LNCaP clone FGC (cell line): ENCODE data around the gene CIART.
"Not testable (repeated sequence)": the region's sequence is repeated elsewhere in the genome, so short reads cannot be mapped to it uniquely, and the experiment has no call there.

Source experiments
- DNase-seq: peaks from one replicate; pipeline ENCODE4 v3.0.0-alpha.2; 2011; ENCODE audit warnings: low read depth
- H3K4me3 ChIP-seq: 2 replicates; pipeline ENCODE4 v1.5.1; 2011; ENCODE audit warnings: mild to moderate bottlenecking, low read depth, low read length, control low read depth
- TF ChIP-seq, protein P1 (sequence below): IDR thresholded peaks from 2 replicates; pipeline ENCODE4 v1.5.1; 2012; ENCODE audit warnings: mild to moderate bottlenecking; ENCODE audit not compliant: control insufficient read depth, insufficient read depth; ENCODE audit errors: extremely low read depth

The CIART gene

DNA sequence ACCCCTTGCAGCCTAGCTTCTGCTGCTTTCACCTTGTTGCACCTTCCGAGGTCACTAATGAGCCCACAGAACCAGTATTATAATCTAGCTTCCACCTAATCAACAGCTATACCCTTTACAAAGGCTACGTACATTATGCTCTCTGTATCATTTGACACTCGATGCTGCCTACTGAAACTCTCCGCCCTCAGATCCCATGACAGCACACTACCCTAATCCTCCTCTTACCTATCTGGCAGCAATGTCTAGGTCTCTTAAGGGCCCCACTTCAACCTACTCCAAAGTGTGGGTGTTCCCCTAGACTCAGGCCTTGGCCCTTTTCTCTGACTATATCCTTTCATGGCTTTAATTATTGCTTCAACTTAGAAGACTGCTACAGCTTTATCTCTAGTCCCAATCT lies 6.5 kb downstream of the CIART start:
- TF ChIP-seq, protein P1, sequence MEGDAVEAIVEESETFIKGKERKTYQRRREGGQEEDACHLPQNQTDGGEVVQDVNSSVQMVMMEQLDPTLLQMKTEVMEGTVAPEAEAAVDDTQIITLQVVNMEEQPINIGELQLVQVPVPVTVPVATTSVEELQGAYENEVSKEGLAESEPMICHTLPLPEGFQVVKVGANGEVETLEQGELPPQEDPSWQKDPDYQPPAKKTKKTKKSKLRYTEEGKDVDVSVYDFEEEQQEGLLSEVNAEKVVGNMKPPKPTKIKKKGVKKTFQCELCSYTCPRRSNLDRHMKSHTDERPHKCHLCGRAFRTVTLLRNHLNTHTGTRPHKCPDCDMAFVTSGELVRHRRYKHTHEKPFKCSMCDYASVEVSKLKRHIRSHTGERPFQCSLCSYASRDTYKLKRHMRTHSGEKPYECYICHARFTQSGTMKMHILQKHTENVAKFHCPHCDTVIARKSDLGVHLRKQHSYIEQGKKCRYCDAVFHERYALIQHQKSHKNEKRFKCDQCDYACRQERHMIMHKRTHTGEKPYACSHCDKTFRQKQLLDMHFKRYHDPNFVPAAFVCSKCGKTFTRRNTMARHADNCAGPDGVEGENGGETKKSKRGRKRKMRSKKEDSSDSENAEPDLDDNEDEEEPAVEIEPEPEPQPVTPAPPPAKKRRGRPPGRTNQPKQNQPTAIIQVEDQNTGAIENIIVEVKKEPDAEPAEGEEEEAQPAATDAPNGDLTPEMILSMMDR: no peak

DNA sequence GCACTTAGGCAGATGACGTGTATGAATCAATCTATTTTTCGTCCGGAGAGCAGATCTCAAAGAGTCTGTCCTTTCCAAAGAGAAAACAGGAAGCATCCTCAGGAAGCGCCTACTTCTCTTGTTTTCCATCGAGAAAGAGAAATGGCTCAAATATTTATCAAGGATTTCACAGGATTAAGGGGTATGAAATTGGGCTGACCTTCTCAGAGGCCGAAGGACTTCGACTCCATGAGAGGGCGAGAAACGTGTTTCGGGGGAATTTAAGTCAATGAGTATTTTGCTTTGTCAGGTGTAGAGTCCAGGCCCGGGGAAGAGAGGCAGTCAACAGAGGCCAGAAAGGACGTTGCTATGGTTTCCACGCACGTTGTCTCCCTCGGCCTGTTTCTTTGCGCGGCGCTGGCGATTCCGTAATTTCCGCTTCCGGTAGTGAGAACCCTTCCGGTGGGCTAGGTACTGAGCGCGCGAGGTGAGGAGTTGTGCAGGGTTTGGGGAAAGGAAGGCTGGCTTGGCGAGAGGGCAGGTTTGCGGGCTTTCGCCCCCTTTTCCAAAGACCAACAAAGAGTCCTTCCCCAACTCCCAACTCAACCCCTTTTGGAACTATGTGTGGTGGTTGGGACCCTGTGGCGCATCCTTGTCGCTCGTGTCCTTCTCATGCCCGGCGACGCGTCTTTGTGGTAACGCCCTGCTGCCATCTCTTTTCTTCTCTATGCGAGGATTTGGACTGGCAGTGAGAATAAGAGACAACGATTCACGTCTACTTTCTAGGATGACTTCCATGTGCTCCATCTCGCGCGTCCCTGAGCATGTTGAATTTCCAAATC lies 11.3 kb downstream of the CIART start, which contains the start of gene MRPS21:
Gene MRPS21, plus strand, starts transcription at position 429 of the 821 bp plus-strand sequence. CDS start 506 bp downstream, outside the sequence.
- TF ChIP-seq, protein P1: no peak
- peak within 1 kb of the TSS; percentile 76 for H3K4me3 ChIP-seq
- peak; percentile 76 for DNase-seq

More for the DNA sequence above, 6.5 kb downstream of the CIART start:
- no peak for DNase-seq
- no peak overlapping the region for H3K4me3 ChIP-seq

DNA sequence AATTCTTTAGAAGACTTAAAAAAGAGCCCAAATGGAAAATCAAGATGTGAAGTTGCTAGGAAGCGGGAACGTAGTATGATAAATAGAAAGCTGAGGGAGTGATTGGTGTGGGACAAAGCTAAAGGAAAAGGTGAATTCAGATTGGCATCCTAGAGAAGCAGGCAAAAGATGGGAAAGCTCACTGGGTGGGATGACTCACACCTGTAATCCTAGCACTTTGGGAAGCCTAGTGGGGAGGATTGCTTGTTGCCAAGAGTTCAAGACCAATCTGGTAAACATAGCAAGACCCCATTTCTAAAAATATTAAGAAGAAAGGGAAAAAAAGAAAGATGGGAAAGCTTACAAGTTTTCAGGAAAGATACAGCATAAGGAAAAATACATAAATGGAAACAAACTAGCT lies 13.1 kb downstream of the CIART start:
- H3K4me3 ChIP-seq: no peak overlapping the region
- TF ChIP-seq, protein P1: no peak
- DNase-seq: no peak

- DNase-seq: no peak
- TF ChIP-seq, protein P1: no peak
- H3K4me3 ChIP-seq: no peak overlapping the region
These were observed 17.4 kb downstream of the CIART start for GRCh38 chr1:150299716-150300115.

GRCh38 chr1:150302338-150302737 lies 20.0 kb downstream of the CIART start:
- no peak for DNase-seq
- TF ChIP-seq, protein P1: no peak
- H3K4me3 ChIP-seq: no peak overlapping the region

- no peak for DNase-seq
- H3K4me3 ChIP-seq: no peak overlapping the region
- TF ChIP-seq, protein P1: no peak
These were observed 20.5 kb downstream of the CIART start for GRCh38 chr1:150302902-150303301.

GRCh38 chr1:150308585-150308984 lies 26.2 kb downstream of the CIART start:
- not testable (repeated sequence) for DNase-seq, H3K4me3 ChIP-seq
